GM08714 (cell line): ENCODE data around the gene NEURL1.

Source experiments
- H3K4me3 ChIP-seq: fragments of 200-500 bp; sonication (Bioruptor generic); 2 replicates; pipeline ENCODE4 v1.5.1; 2014; ENCODE audit warnings: mild to moderate bottlenecking, low read length, inconsistent platforms
- ZNF274 ChIP-seq: IDR thresholded peaks from 2 replicates; pipeline ENCODE4 v1.6.1; 2012; ENCODE audit warnings: mild to moderate bottlenecking, low read depth, low read length

NEURL1 gene

GRCh38 chr10:103589074-103589630, 95.6 kb downstream of the NEURL1 start:
- no peak overlapping the region for H3K4me3 ChIP-seq
- no peak for TF ChIP-seq ZNF274

DNA sequence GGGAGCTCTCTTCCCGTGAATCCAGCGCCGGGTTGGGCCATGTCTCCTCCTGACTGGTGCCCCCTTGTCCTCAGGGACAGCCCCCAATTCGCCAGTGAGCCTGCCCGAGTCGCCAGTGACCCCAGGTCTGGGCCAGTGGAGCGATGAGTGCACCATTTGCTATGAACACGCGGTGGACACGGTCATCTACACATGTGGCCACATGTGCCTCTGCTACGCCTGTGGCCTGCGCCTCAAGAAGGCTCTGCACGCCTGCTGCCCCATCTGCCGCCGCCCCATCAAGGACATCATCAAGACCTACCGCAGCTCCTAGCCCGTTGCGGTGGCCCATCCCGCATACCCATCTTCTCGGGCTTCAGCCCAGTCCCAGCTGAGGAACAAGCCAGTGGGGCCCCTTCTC, 96.6 kb downstream of the NEURL1 start:
- TF ChIP-seq ZNF274 = no peak
- H3K4me3 ChIP-seq = no peak overlapping the region

GRCh38 chr10:103590744-103591291, 97.3 kb downstream of the NEURL1 start:
- no peak overlapping the region for H3K4me3 ChIP-seq
- TF ChIP-seq ZNF274 = no peak

DNA sequence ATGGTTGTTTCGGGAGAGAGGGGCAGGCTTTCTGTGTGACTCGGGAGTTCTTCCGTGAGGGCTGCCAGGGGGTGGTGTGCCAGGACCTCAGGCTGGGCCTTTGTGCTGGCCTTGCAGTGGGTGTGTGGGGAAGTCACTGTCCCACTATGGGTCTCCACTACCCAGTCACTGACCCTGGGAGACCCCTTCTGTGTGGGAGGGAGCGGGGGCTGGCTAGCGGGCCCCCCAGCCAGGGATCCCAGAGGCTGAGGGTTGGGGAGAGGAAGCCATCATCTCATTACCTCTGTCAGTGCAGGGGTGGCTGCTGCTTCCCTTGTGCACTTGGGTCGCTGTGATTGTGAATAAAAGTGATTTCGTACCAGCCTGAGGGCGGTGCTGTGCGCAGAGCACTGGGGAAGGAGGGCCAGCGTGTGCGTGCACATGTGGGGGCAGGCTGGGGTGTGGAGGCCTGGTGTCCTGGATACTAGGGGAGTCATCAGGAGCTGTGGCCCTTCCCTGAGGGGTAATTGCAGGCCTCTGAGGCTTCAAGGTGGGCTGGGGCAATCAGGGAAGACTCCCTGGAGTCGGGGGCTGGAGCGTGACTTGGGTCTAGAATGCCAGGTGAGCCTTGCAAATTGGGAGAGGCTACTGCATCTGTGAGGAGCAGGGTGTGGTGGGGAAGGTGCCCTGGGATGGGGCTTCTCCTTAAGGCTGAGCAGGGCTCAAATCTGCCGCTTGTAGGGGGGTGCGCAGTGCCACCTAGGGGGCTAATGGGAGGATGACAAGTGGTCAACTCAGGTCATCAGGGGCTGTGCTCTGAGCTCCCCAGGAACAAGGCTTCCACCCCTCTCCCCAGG, 98.9 kb downstream of the NEURL1 start:
- no peak for TF ChIP-seq ZNF274

DNA sequence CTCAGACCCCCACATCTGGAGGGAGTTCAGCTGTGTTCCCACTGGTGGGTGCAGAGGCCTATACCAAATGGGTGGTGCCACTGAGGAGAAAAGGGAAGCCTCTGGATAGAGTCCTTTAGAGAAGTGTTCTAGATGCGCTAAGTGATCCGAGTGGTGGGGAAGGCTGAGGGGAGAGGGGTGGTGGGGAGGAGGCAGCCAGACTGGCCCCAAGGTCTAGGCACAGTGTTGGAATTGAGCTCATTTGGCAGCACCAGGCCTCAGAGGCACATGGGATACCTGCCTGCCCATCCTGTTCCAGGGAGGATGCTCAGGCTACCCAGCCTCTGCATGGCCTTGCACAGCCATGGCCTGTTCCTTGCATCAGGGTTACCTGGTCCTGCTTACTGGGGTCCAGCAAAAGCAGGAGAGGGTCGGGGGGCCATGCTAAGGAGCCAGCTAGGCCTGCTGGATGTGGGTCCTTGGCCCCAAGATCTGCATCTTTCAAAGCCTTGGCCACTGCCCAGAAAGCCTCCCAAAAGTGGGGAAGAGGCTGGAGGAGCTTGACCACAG, 99.6 kb downstream of the NEURL1 start:
- no peak for TF ChIP-seq ZNF274
- H3K4me3 ChIP-seq = no peak overlapping the region

More for the DNA sequence above, 98.9 kb downstream of the NEURL1 start:
- H3K4me3 ChIP-seq = no peak overlapping the region

GRCh38 chr10:103595933-103596726, 102.6 kb downstream of the NEURL1 start:
- H3K4me3 ChIP-seq = no peak overlapping the region
- TF ChIP-seq ZNF274 = no peak

DNA sequence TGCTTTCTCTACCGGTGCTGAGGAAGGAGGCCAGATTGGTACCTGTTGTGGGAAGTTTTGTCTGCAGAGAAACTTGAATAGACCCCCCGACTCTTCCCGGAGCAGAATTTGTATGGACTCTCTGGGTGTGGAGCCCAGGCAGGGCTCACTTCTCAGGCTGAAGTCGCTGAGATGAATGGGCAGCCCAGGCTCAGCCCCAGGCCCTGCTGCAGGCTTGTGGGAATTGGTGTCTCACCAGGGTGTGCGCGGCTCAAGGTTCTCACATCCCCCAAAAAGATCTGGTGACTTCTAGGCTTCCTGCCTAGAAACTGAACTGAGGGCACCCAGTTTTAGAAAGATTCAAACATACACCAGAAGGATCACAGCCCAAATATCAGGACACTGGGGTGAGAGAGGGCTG, 103.5 kb downstream of the NEURL1 start:
- H3K4me3 ChIP-seq = no peak overlapping the region
- TF ChIP-seq ZNF274 = no peak

GRCh38 chr10:103598654-103599115, 105.2 kb downstream of the NEURL1 start:
- no peak overlapping the region for H3K4me3 ChIP-seq
- no peak for TF ChIP-seq ZNF274

DNA sequence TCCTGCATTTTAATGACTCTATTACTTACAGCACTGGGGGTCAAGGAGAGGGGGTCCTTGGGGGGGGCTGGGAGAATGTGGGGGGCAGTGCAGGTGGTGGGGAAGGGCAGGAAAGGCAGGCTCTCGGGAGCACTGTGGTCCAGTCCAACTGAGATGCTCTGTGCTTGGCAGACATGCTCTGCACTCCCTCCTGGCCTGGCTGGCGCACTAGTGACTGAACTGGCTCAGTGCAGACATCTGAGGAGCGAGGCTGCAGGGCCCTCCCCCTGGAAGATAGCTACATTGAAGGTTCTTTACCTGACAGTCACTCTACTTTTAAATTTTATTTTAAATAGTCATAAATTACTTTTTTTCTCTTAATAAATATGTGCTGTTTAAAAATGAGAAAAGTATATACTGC, 105.7 kb downstream of the NEURL1 start:
- no peak for TF ChIP-seq ZNF274
- no peak overlapping the region for H3K4me3 ChIP-seq

DNA sequence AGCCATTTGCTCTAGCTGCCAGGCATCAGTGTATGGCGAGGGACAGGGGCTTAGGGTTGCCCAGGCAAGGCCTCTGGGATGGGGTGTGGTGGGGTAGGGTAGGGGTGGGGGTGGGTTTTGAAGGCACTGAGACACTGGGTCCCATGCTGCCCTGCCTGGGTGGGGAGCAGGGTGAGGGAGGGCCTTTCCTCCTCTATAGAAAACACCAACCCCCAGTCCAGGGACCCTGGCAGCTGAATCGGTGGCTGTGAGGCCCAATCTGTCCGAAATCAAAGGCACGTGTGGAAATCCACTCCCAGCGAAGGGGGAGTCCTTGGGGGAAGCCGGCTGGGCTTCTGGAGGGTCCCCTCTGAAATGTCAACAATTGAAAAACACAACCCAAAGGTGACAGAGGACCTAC, 106.4 kb downstream of the NEURL1 start:
- no peak for TF ChIP-seq ZNF274
- no peak overlapping the region for H3K4me3 ChIP-seq

GRCh38 chr10:103600325-103600724, 106.8 kb downstream of the NEURL1 start:
- TF ChIP-seq ZNF274 = no peak
- H3K4me3 ChIP-seq = no peak overlapping the region

- H3K4me3 ChIP-seq = no peak overlapping the region
- no peak for TF ChIP-seq ZNF274
Observed at GRCh38 chr10:103600956-103601569, 107.6 kb downstream of the NEURL1 start.

DNA sequence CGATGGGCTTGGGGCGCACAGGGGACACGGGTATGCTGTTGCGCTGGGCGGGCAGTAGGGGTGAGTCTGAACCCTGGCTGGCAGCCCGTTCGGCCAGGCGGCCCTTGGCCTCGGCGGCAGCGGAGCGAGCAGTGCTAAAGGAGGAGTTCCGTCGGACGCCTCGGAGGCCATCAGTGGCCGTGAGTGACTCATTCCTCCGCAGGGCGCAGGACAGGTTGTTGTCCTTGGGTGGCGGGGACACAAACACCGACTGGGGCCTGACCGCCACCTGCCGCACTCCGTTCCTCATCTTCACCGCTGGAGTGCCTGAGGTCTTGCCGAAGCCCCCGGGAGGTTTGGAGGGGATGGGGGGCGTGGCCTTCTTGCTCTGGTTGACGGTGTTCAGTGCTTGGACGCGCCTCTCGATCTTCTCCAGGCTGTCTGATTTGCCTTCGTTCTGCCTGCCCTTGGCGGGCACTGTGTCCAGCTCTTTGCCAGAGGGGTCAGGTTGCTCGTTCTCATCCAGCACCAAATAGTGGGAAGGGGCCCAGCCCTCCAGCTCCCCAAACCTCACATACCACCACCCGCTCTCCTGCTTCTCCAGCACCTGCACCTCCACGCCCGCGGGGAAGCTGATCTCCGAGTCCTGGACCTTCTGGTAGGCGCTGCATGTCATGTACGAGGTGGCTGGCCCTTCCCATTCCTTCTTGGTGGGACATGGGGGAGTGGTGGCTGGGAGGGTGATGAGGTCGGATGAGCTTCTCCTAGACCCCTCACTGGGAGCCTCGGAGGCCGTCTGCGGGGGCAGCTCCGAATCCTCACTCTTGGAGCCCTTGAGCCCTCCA, 108.7 kb downstream of the NEURL1 start:
- TF ChIP-seq ZNF274 = no peak
- no peak overlapping the region for H3K4me3 ChIP-seq
